Amygdala (tissue), 56 donors: Measurements from ENCODE around the gene ARFRP1.
"Not testable (repeated sequence)": the region's sequence is repeated elsewhere in the genome, so short reads cannot be mapped to it uniquely, and the experiment has no call there.

Experiments used
- DNase-seq, 56 donors: peaks; one replicate each; lab custom pipeline; 2025; lab: John Stamatoyannopoulos, UW

Gene ARFRP1

GRCh38 chr20:63660622-63661021 lies 47.2 kb downstream of the ARFRP1 start:
- DNase-seq, result no peak

- DNase-seq, result not testable (repeated sequence)
Measured at GRCh38 chr20:63660174-63660573, 47.6 kb downstream of the ARFRP1 start.

GRCh38 chr20:63659370-63659769 lies 48.4 kb downstream of the ARFRP1 start:
- DNase-seq, result no peak

GRCh38 chr20:63658749-63659187 lies 49.0 kb downstream of the ARFRP1 start:
- DNase-seq, result peak in 4 of 56 donors; percentile 55 to 65 (median 60)

GRCh38 chr20:63657937-63658748 lies 49.6 kb downstream of the ARFRP1 start, which contains the start of gene RTEL1:
Gene RTEL1 (plus strand): TSS chr20:63658312. CDS start chr20:63659403, 1,091 bp downstream.
- DNase-seq, result peak; percentile 67 to 99 (median 92)

GRCh38 chr20:63657260-63657936 lies 50.4 kb downstream of the ARFRP1 start:
- peak in 1 of 56 donors; percentile 50 for DNase-seq

GRCh38 chr20:63656451-63656850 lies 51.3 kb downstream of the ARFRP1 start:
- no peak for DNase-seq

- no peak for DNase-seq
Measured at GRCh38 chr20:63655249-63655648, 52.5 kb downstream of the ARFRP1 start.

- no peak for DNase-seq
Measured at GRCh38 chr20:63653974-63654668, 53.7 kb downstream of the ARFRP1 start.

GRCh38 chr20:63653041-63653973 lies 54.5 kb downstream of the ARFRP1 start, which contains the start of gene STMN3:
Gene STMN3 (minus strand): TSS chr20:63653424. CDS start chr20:63653345, 79 bp downstream.
- peak in 53 of 56 donors; percentile 19 to 93 (median 78) for DNase-seq

GRCh38 chr20:63652192-63652980 lies 55.4 kb downstream of the ARFRP1 start:
- peak in 3 of 56 donors; percentile 29 to 52 (median 35) for DNase-seq

GRCh38 chr20:63651942-63652191 lies 55.9 kb downstream of the ARFRP1 start:
- DNase-seq, result no peak

GRCh38 chr20:63650486-63650885 lies 57.3 kb downstream of the ARFRP1 start:
- DNase-seq, result not testable (repeated sequence)

- no peak for DNase-seq
Measured at GRCh38 chr20:63648895-63649589, 58.7 kb downstream of the ARFRP1 start.
